Spleen (tissue), 7 donors: ENCODE measurements around the gene STEAP4.

Source experiments
- CTCF ChIP-seq, 11 experiments: fragments of 200-600 bp in 7 of 11; fragments of 450-650 bp in 4 of 11; sonication (generic) in 4 of 11; IDR thresholded peaks in 8 of 11; conservative IDR thresholded peaks in 3 of 11; 1 replicate in 7 of 11; 2 replicates in 4 of 11; pipeline versions ENCODE4 v1.4.0 to v1.8.0; 2016 to 2021; ENCODE audit warnings: antibody characterized with exemption in 11 of 11, inconsistent platforms in 4 of 11, mild to moderate bottlenecking in 1 of 11
- POLR2A ChIP-seq, 3 donors: fragments of 450-650 bp; IDR thresholded peaks; one replicate each; pipeline ENCODE4 v1.5.1; 2017; ENCODE audit warnings: antibody characterized with exemption in 3 of 3, mild to moderate bottlenecking in 1 of 3
- POLR2AphosphoS5 ChIP-seq, 3 donors: sonication (generic); formaldehyde crosslinking; IDR thresholded peaks; one replicate each; pipeline ENCODE4 v1.5.1; 2017; ENCODE audit warnings: antibody characterized with exemption in 3 of 3
- donor health status: DM: no; HTN: no; CAD: no; lungs with moderate emphysema.
- donor health status: DM: no; HTN: no; CAD: no.
- donor health status: DM: no; HTN: no; CAD: no.

DNA sequence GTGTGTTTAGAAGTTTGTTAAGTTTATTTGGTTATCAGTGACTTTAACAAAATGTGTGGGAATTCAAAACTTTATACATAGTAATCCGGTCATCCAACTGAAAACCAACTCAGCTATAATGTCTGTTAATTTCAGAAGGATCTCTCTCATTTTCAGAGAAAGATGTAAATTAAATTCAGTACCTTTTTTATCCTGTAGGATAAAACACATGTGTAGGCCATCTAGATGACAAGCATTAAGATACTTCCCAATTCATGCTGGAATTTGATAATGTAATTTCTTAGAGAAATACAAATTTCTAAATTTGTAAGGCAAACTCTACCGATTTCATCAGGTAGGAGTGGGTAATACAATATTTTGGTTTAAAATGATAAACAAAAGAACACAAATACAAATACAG lies 43.4 kb upstream of the STEAP4 start:
- no peak for TF ChIP-seq CTCF (IDR thresholded peaks at IDR 0.05 in 8 of 11, conservative IDR thresholded peaks at IDR 0.05 in 3 of 11)
- TF ChIP-seq POLR2A (IDR thresholded peaks at IDR 0.05): no peak
- no peak for TF ChIP-seq POLR2AphosphoS5 (IDR thresholded peaks at IDR 0.05)
